Endothelial cell of umbilical vein (primary cell): ENCODE results near the gene CCDC93. TPM values are rescaled to one million over a fixed set of nuclear protein-coding genes. Genes with fewer than 3 reads are reported as not detected.

Experiments used
- BruUV-seq: library from RNA; stranded (reverse); fragments of 400-500 nt; replicated peaks from 2 replicates; lab custom pipeline; 2021; lab: Mats Ljungman, UMichigan
- CTCF ChIA-PET: fragments of 300-600, 350-600 bp; sonication (Branson Sonifier 250); formaldehyde crosslinking; loops from one replicate; lab custom pipeline; 2021; ENCODE audit warnings: antibody characterized with exemption, inconsistent platforms; lab: Charles Lee
- POLR2A ChIA-PET: fragments of 300-600, 350-600 bp; sonication (Branson Sonifier 250); formaldehyde crosslinking; loops from one replicate; lab custom pipeline; 2021; ENCODE audit warnings: antibody characterized with exemption, inconsistent platforms; lab: Charles Lee
- DNase-seq: peaks from one replicate; pipeline ENCODE4 v3.0.0-alpha.2; 2011; ENCODE audit warnings: low read depth, low spot score
- FAIRE-seq: peaks from 2 replicates; lab custom pipeline; 2011; peaks lifted over from hg19 to GRCh38; lab: Jason Lieb, UNC
- H2AFZ ChIP-seq: 2 replicates; pipeline ENCODE4 v1.6.0; 2012; ENCODE audit warnings: low read depth, low read length, control low read depth, inconsistent platforms
- H3K27ac ChIP-seq: 2 replicates; pipeline ENCODE4 v1.5.1; 2011; ENCODE audit warnings: low read depth, mild to moderate bottlenecking, control low read depth, low read length, moderate library complexity; ENCODE audit not compliant: insufficient read depth
- H3K27me3 ChIP-seq, 2 experiments: 2 replicates each; pipeline versions ENCODE4 v1.6.0 to v1.6.1; 2011; ENCODE audit warnings: low read length in 2 of 2, mixed read lengths in 1 of 2; ENCODE audit not compliant: control insufficient read depth in 2 of 2, insufficient read depth in 2 of 2
- H3K36me3 ChIP-seq, 2 experiments: 2 replicates in 1 of 2; 3 replicates in 1 of 2; pipeline ENCODE4 v1.5.1; 2011; ENCODE audit warnings: low read length in 2 of 2, mild to moderate bottlenecking in 1 of 2, moderate library complexity in 1 of 2; ENCODE audit not compliant: control insufficient read depth in 2 of 2, insufficient read depth in 2 of 2; ENCODE audit errors: extremely low read depth in 1 of 2
- H3K4me1 ChIP-seq: 3 replicates; pipeline ENCODE4 v1.5.1; 2011; ENCODE audit warnings: mild to moderate bottlenecking, low read length; ENCODE audit not compliant: control insufficient read depth, insufficient read depth; ENCODE audit errors: extremely low read depth
- H3K4me2 ChIP-seq: 2 replicates; pipeline ENCODE4 v1.6.1; 2011; ENCODE audit warnings: low read length, control low read depth, mixed read lengths; ENCODE audit not compliant: insufficient read depth
- H3K4me3 ChIP-seq, 3 experiments: fragments of 200-600 bp in 1 of 3; sonication (generic), shearing (Covaris generic) in 1 of 3; replicated peaks in 1 of 3; 2 replicates each; pipeline ENCODE4 v1.5.1; 2011 to 2016; ENCODE audit warnings: control low read depth in 3 of 3, low read length in 3 of 3, mild to moderate bottlenecking in 2 of 3, inconsistent platforms in 1 of 3, low read depth in 1 of 3, moderate library complexity in 1 of 3; ENCODE audit not compliant: insufficient read depth in 1 of 3
- H3K79me2 ChIP-seq: 2 replicates; pipeline ENCODE4 v1.6.0; 2012; ENCODE audit warnings: low read length, inconsistent platforms; ENCODE audit not compliant: control insufficient read depth, insufficient read depth
- H3K9ac ChIP-seq: replicated peaks from 2 replicates; pipeline ENCODE3; 2011; ENCODE audit warnings: low read length, control low read depth; ENCODE audit not compliant: insufficient read depth; ENCODE audit errors: extremely low read depth
- H3K9me1 ChIP-seq: replicated peaks from 3 replicates; pipeline ENCODE4 v1.6.0; 2011; ENCODE audit warnings: mild to moderate bottlenecking, low read length; ENCODE audit not compliant: control insufficient read depth, insufficient read depth; ENCODE audit errors: extremely low read depth
- H3K9me3 ChIP-seq: replicated peaks from 2 replicates; pipeline ENCODE4 v1.5.1; 2012; ENCODE audit warnings: low read length, inconsistent platforms; ENCODE audit not compliant: control insufficient read depth, insufficient read depth
- H4K20me1 ChIP-seq: replicated peaks from 2 replicates; pipeline ENCODE3; 2011; ENCODE audit warnings: mild to moderate bottlenecking, low read length; ENCODE audit not compliant: control insufficient read depth, insufficient read depth; ENCODE audit errors: extremely low read depth
- EZH2 ChIP-seq: IDR thresholded peaks from 2 replicates; pipeline ENCODE4 v1.6.1; 2012; ENCODE audit warnings: borderline replicate concordance, low read depth, mild to moderate bottlenecking, moderate library complexity, low read length, inconsistent platforms; ENCODE audit not compliant: severe bottlenecking
- FOS ChIP-seq: IDR thresholded peaks from 2 replicates; pipeline ENCODE4 v1.6.1; 2011; ENCODE audit warnings: mild to moderate bottlenecking, low read length, moderate library complexity, borderline replicate concordance; ENCODE audit not compliant: insufficient read depth
- GATA2 ChIP-seq: IDR thresholded peaks from 2 replicates; pipeline ENCODE4 v1.7.0; 2011; ENCODE audit warnings: low read depth, mild to moderate bottlenecking, moderate library complexity, mixed read lengths, low read length; ENCODE audit not compliant: insufficient read length, insufficient read depth
- JUN ChIP-seq: IDR thresholded peaks from 2 replicates; pipeline ENCODE4 v1.6.1; 2011; ENCODE audit warnings: borderline replicate concordance, low read depth; ENCODE audit not compliant: insufficient read length, insufficient read depth
- MYC ChIP-seq: IDR thresholded peaks from one replicate; pipeline ENCODE4 v1.6.1; 2011; ENCODE audit warnings: mild to moderate bottlenecking, low read depth, low read length
- POLR2A ChIP-seq: IDR thresholded peaks from 2 replicates; pipeline ENCODE4 v1.6.1; 2012; ENCODE audit warnings: low read depth, mild to moderate bottlenecking, control low read depth, low read length
- POLR2AphosphoS5 ChIP-seq: IDR thresholded peaks from 2 replicates; pipeline ENCODE4 v1.6.1; 2012; ENCODE audit warnings: low read depth, mild to moderate bottlenecking, control low read depth, low read length, moderate library complexity; ENCODE audit not compliant: insufficient read depth
- dilution Hi-C: fragments of 300-500 bp; cut with MboI; formaldehyde crosslinking; loops from one replicate; pipeline ENCODE4 v1.15.0; 2019; ENCODE audit warnings: low sequenced_read_pairs; ENCODE audit not compliant: extremely low pct_ligation_motif_present
- intact Hi-C: fragments of 100-400 bp; cut with micrococcal nuclease; formaldehyde crosslinking; loops from one replicate; pipeline ENCODE4 v1.10.0; 2022
- polyA plus RNA-seq, 4 experiments: library from polyadenylated mRNA; depleted of rRNA in 3 of 4; stranded (reverse) in 3 of 4; unstranded in 1 of 4; fragments of >200 nt; gene quantifications; 2 replicates each; pipeline versions ENCODE4 v1.2.1 to v1.2.3, GENCODE V29; 2011 to 2012; ENCODE audit warnings: missing spikeins in 1 of 4
- total RNA-seq: library from RNA; stranded (reverse); gene quantifications from 2 replicates; pipeline ENCODE4 v1.2.3, GENCODE V29; 2021
- TF ChIP-seq, protein P1 (sequence below): IDR thresholded peaks from 2 replicates; pipeline ENCODE4 v1.6.1; 2011; ENCODE audit not compliant: insufficient read depth, insufficient read length
- TF ChIP-seq, protein P2 (sequence below), 2 donors: IDR thresholded peaks; 1 replicate in 1 of 2; 2 replicates in 1 of 2; pipeline ENCODE4 v1.5.1; 2011; ENCODE audit warnings: low read length in 2 of 2, mild to moderate bottlenecking in 2 of 2, moderate library complexity in 2 of 2, control low read depth in 1 of 2, inconsistent platforms in 1 of 2, low read depth in 1 of 2; ENCODE audit not compliant: insufficient read depth in 1 of 2; ENCODE audit errors: extremely low read depth in 1 of 2

CCDC93 gene
- total and polyA plus RNA-seq, 2 donors (not counting 3 experiments of a cell fraction or from before 2014, with no cell fraction given): 13.8 to 35.1 TPM

DNA sequence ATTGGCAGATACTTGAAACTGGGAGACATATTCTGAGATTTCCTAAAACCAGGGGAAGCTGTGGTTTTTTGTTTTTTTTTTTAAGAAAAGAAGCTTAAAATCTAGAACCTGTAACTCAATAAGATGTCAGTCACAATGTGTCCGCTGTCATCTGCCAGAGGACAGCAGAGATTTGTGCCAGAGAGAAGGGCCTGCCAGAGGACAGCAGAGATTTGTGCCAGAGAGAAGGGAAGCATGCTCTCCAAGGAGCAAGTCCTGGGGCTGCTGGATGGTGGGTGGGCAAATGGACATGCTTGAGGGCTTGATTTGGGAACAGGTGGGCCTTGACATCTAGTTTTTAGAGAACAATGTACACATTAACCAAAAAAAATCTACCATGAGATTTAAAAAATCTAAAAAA is 77.9 kb downstream of the CCDC93 start:
- Histone ChIP-seq H3K27ac (no peak overlapping the region), H2AFZ (no peak overlapping the region), H3K9me3 (no peaks in the 10 kb centered on the region), H3K4me2 (no peak overlapping the region), H3K36me3 (peaks cover 25% of the 10 kb centered on the region in 2 experiments), H3K9ac (no peak overlapping the region), H3K79me2 (no peaks in the 10 kb centered on the region), H3K9me1 (no peaks in the 10 kb centered on the region), H4K20me1 (no peaks in the 10 kb centered on the region), H3K27me3 (no peaks in the 10 kb centered on the region), H3K4me1 (peaks cover 4% of the 10 kb centered on the region), H3K4me3 (no peak overlapping the region)
- ChIA-PET POLR2A (no interaction called here), CTCF (no interaction called here)
- no peak for FAIRE-seq
- intact Hi-C loops (loop anchor here (5.0 kb wide), 2 partner anchors 66 to 99 kb away; no protein-coding TSS in a partner anchor), dilution Hi-C loops (no loop called here)
- no TSS peak for BruUV-seq
- TF ChIP-seq MYC (no peak), JUN (no peak), EZH2 (no peak), POLR2A (no peak), FOS (no peak), GATA2 (no peak), POLR2AphosphoS5 (no peak)
- TF ChIP-seq, protein P1, sequence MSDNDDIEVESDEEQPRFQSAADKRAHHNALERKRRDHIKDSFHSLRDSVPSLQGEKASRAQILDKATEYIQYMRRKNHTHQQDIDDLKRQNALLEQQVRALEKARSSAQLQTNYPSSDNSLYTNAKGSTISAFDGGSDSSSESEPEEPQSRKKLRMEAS: no peak
- TF ChIP-seq, protein P2, sequence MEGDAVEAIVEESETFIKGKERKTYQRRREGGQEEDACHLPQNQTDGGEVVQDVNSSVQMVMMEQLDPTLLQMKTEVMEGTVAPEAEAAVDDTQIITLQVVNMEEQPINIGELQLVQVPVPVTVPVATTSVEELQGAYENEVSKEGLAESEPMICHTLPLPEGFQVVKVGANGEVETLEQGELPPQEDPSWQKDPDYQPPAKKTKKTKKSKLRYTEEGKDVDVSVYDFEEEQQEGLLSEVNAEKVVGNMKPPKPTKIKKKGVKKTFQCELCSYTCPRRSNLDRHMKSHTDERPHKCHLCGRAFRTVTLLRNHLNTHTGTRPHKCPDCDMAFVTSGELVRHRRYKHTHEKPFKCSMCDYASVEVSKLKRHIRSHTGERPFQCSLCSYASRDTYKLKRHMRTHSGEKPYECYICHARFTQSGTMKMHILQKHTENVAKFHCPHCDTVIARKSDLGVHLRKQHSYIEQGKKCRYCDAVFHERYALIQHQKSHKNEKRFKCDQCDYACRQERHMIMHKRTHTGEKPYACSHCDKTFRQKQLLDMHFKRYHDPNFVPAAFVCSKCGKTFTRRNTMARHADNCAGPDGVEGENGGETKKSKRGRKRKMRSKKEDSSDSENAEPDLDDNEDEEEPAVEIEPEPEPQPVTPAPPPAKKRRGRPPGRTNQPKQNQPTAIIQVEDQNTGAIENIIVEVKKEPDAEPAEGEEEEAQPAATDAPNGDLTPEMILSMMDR (IDR thresholded peaks at IDR 0.05; ENCODE audit: extremely low read depth in 1 of 2, insufficient read depth in 1 of 2, low read depth in 1 of 2, low read length in 2 of 2): no peak
- DNase-seq: no peak
